Ascending aorta (tissue), 2 donors: ENCODE measurements around the gene PAX8. TPM values are rescaled to one million over a fixed set of nuclear protein-coding genes. Genes with fewer than 3 reads are reported as not detected.

ENCODE experiments used
- DNase-seq, 2 donors: peaks; one replicate each; pipeline ENCODE4 v3.0.0-alpha.2; 2019; ENCODE audit warnings: low spot score in 2 of 2
- H3K27ac ChIP-seq, 2 donors: fragments of 200-600 bp; sonication (generic); one replicate each; pipeline ENCODE4 v1.5.1; 2016 to 2017; ENCODE audit warnings: mild to moderate bottlenecking in 1 of 2
- H3K27me3 ChIP-seq: fragments of 200-600 bp; sonication (generic); one replicate; pipeline ENCODE4 v1.5.1; 2017
- H3K36me3 ChIP-seq, 2 donors: fragments of 200-600 bp; sonication (generic); one replicate each; pipeline ENCODE4 v1.5.1; 2016
- H3K4me1 ChIP-seq, 2 donors: fragments of 200-600 bp; sonication (generic); one replicate each; pipeline ENCODE4 v1.5.1; 2016 to 2017; ENCODE audit warnings: mild to moderate bottlenecking in 1 of 2
- H3K4me3 ChIP-seq, 2 donors: fragments of 200-600 bp; sonication (generic); one replicate each; pipeline ENCODE4 v1.5.1; 2016 to 2017; ENCODE audit warnings: mild to moderate bottlenecking in 1 of 2
- H3K9me3 ChIP-seq, 2 donors: fragments of 200-600 bp; sonication (generic); one replicate each; pipeline ENCODE4 v1.5.1; 2016
- CTCF ChIP-seq, 3 experiments: fragments of 200-600 bp in 2 of 3; fragments of 450-650 bp in 1 of 3; sonication (generic) in 2 of 3; IDR thresholded peaks; one replicate each; pipeline ENCODE4 v1.5.1; 2016 to 2019; ENCODE audit warnings: antibody characterized with exemption in 3 of 3, mild to moderate bottlenecking in 1 of 3, moderate library complexity in 1 of 3
- intact Hi-C: fragments of 100-400 bp; cut with DNase I; formaldehyde crosslinking; loops from one replicate; pipeline ENCODE4 v1.15.1; 2023
- total RNA-seq: library from RNA; depleted of rRNA; stranded (reverse); fragments of >200 nt; gene quantifications from one replicate; pipeline ENCODE4 v1.1.0, GENCODE V29; 2016

PAX8 gene
- total RNA-seq, 1 donor from 2014 or later, result 0.11 TPM

GRCh38 chr2:113264713-113265403 is 13.9 kb downstream of the PAX8 start:
- no peak for TF ChIP-seq CTCF (IDR thresholded peaks at IDR 0.05)
- no peaks in the 10 kb centered on the region for H3K36me3 ChIP-seq
- H3K9me3 ChIP-seq, result no peaks in the 10 kb centered on the region
- no peaks in the 10 kb centered on the region for H3K27me3 ChIP-seq
- H3K27ac ChIP-seq, result no peak overlapping the region
- no peak for DNase-seq
- intact Hi-C loops, result no loop called here
- no peaks in the 10 kb centered on the region for H3K4me1 ChIP-seq
- no peak overlapping the region for H3K4me3 ChIP-seq

- DNase-seq, result no peak
- Histone ChIP-seq H3K4me3 (no peak overlapping the region), H3K9me3 (no peaks in the 10 kb centered on the region), H3K36me3 (no peaks in the 10 kb centered on the region), H3K27ac (no peak overlapping the region), H3K27me3 (no peaks in the 10 kb centered on the region), H3K4me1 (no peaks in the 10 kb centered on the region)
- TF ChIP-seq CTCF (IDR thresholded peaks at IDR 0.05), result no peak
- intact Hi-C loops, result no loop called here
Observed at GRCh38 chr2:113263546-113263945, 15.2 kb downstream of the PAX8 start.

GRCh38 chr2:113260991-113261390 is 17.7 kb downstream of the PAX8 start:
- Histone ChIP-seq H3K4me1 (peaks cover 0 to 5% of the 10 kb centered on the region in 2 donors), H3K9me3 (no peaks in the 10 kb centered on the region), H3K27ac (no peak overlapping the region), H3K27me3 (no peaks in the 10 kb centered on the region), H3K4me3 (no peak overlapping the region), H3K36me3 (no peaks in the 10 kb centered on the region)
- DNase-seq, result no peak
- intact Hi-C loops, result no loop called here
- no peak for TF ChIP-seq CTCF (IDR thresholded peaks at IDR 0.05)

GRCh38 chr2:113258471-113259147 is 20.1 kb downstream of the PAX8 start:
- TF ChIP-seq CTCF (IDR thresholded peaks at IDR 0.05), result no peak
- Histone ChIP-seq H3K27me3 (no peaks in the 10 kb centered on the region), H3K4me3 (no peak overlapping the region), H3K27ac (no peak overlapping the region), H3K36me3 (no peaks in the 10 kb centered on the region), H3K9me3 (no peaks in the 10 kb centered on the region), H3K4me1 (peaks cover 0 to 5% of the 10 kb centered on the region in 2 donors)
- no peak for DNase-seq
- intact Hi-C loops, result no loop called here

GRCh38 chr2:113257516-113258264 is 21.0 kb downstream of the PAX8 start:
- H3K9me3 ChIP-seq, result no peaks in the 10 kb centered on the region
- intact Hi-C loops, result no loop called here
- no peaks in the 10 kb centered on the region for H3K27me3 ChIP-seq
- no peaks in the 10 kb centered on the region for H3K36me3 ChIP-seq
- no peak overlapping the region for H3K27ac ChIP-seq
- no peak for DNase-seq
- TF ChIP-seq CTCF (IDR thresholded peaks at IDR 0.05), result no peak
- H3K4me3 ChIP-seq, result no peak overlapping the region
- H3K4me1 ChIP-seq, result peaks cover 0 to 5% of the 10 kb centered on the region in 2 donors
